NCI-H510A (cell line): ENCODE data around the gene USP4.

ENCODE experiments used
- DNase-seq: peaks from one replicate; lab custom pipeline; 2025; lab: John Stamatoyannopoulos, UW

Gene USP4

DNA sequence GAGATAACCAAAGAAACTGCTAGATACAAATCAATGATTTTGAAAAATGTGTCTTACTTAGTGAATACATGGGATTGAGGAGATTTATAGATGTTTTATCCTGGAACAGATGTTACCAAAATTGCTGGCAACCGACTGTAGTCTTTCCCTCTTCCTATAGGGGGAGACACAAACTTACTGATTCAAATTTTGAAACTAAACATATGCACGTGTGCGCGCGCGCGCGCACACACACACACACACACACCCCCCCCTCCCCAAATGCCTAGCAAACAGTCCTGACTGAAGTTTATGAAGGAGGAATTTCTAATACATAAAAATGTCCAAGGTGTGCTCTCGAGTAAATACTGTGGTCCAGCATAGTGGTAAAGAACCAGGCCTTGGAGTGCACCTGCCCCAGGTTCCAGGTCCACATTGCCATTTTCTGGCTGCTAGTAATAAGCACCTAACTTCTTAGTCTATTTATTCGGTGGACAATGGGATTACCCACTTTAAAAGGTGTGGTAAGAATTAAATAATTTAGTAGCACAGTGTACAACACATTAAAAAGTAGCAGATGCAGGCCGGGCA is 44.3 kb downstream of the USP4 start:
- no peak for DNase-seq

DNA sequence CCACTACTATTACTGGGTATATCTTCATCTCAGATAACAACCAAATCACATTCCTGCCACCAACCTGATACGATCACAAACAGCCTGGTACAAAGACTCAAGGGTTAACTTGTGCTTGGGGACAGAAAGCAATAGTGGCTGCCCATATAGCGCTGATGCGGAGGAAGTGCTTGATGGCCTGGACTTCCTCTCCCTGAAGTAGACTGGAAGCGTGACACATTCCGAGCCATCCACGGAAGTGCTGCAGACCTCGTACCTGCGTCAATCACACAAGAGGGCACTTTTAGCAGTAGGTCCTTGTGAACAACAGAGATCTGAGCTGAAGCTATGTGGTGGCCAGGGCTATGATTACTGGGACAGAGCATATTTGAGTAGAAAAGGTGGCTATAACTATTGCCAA is 45.5 kb downstream of the USP4 start:
- DNase-seq, result no peak

DNA sequence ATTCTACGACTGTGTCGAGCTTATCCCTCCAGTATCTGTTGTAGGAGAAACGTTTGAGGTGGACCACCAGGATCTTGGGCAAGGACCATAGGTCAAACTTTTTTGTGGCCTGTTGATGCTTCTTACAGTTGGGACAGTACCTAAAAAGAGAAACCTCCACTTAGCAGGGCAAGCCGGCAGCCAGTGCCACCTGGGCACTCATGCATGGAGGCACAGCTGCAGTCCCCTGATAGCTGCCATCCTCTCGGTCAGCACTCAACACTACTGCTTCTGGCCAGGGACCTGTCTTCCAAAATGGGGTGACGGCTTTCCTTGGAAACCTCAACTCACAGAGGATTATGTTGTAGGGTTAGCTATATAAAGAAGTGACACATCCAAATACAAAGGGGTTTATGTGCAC is 55.9 kb downstream of the USP4 start:
- DNase-seq, result no peak

DNA sequence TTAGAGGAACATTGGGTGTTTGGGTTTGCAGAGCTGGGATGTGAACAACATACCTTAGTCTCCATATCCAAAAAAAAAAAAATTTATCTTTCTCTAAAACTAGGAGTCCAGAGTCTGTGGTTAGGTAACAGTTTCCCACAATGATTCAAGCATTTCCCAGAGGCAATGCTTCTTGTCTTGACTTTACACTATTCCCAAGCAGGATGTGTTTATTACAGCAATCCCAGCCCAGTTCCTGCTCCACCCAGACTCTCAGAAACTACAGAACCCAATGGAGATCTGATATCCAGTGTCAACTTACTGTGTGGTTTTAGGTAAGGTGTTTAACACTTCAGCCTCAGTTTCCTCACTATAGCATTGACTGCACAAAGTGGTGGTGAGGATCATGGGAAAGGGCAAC is 60.5 kb downstream of the USP4 start:
- no peak for DNase-seq

DNA sequence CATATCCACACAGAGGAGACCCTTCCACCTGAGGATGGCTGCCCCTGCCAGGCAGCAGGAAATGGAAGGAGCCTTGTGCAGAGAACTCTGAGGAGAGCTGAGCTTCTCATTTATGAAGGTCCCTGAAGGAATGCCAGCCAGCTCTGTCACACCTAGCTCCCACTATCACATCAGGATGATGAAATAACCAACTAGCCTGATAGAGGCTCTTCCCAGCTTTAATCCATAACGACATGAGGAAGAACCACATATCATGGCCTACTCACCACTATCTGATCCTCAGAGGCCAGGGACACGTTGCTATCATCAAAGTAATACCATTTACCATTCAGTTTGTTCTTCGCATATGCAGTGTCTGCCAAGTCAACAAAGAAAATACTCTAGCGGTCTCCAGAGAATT is 61.3 kb downstream of the USP4 start:
- no peak for DNase-seq

DNA sequence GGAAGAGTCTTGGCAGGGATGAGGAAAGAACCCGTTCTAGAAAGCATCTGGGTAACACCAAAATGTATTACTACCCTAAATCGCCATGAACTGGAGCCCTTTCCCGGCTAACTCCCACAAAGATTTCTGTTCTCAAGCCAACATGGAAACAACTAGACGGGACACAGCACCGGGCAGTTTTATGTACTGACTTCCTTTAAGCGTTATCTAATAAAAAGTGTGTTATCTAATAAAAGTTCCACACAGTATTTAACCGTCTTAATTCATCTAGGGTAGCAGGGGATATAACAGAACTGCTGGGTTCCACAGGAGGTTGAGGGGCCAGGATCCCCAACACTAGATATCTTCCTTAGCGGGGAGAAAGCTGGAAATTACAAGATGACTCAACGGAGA is 62.5 kb downstream of the USP4 start:
- DNase-seq, result no peak

DNA sequence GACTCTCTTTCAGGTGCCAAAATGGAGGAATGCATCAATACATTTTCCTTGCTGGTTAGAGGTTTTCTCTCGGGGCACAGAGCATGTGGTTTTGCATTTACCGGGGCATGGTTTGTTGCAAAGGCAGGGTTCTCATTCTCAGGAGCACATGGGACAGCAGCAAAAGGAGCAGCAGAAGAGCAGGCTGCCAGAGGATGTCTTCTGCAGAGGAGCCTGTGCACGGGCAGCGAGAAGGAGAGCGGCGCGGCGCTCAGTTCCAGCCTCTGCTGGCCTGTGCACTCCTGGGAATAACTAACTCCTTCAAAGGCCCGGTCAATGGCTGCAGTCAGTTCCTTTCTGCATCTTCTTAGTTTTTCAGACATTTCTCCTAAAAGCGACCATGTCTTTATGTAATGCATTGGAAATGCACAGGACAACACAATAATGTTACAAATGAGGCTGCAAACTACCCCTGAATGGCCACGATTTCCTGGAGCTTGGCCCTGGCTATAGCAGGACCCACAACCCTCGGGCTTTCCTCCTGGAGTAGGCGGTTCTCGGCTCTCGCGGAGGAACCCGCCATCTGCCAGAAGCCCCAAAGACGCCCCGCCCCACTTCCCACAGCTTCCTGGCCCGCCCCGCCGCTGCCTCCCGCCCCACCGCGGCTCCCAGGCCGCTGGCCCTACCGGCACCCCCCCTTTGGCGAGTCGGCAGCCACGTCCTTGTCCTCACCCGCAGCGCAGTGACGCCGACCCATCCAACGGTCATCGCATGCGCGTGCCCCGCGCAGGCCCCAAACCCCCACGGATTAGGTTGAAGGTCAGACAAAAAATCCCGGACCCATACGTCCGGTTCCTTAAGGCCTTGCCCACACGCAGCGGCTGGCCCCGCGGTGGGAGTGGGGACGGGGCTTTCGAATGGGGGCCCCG is 63.1 kb downstream of the USP4 start, which contains the start of gene C3orf62:
TSS of gene C3orf62 (minus strand) at position 758 of the 908 bp plus-strand sequence. CDS start at position 398, 360 bp downstream.
- no peak for DNase-seq

DNA sequence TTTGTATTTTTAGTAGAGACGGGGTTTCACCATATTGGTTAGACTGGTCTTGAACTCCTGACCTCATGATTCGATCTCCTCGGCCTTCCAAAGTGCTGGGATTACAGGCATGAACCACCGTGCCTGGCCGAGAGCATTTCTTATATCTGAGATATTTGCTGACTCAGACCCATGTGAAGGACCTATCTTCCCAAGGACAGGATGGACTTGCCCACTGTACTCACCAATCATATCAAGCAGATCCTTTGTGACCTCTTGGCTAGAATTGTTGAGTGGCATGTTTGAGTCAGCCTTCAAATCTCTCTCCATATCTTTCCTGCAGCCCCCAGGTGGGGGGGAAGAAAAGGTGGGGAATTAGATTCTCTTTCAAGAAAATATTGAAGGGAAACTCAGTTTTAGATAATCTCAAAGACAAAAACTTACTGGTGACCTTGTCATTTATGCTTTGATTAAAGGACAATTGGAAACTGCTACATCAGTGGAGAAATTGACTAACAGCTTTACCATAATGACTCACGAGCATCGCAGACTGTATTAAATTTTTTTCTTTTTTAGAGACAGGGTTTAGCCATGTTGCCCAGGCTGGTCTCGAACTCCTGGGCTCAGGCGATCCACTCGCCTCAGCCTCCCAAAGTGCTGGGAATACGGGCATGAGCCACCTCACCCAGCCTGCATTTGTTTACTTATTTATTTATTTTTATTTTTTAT is 65.9 kb downstream of the USP4 start:
- DNase-seq, result no peak

DNA sequence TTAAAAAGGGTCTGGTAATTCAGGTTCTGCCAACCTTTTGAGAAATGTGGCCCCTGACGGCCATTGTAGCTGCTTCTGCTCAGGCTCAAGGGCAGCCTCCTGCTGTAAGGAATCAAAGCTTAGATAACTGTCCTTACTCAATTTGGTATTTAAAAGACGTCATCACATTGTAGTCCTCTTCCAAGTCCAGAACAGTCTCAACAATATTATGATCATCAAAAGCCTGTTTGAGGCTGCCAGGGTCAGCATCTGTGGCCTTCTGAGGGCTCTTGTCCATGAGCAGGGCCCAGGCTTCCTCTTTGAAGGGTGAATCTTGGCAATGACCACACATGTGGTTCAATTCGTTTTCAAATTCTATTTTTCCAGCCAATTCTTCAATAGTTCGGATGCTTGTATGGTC is 68.8 kb downstream of the USP4 start:
- no peak for DNase-seq

DNA sequence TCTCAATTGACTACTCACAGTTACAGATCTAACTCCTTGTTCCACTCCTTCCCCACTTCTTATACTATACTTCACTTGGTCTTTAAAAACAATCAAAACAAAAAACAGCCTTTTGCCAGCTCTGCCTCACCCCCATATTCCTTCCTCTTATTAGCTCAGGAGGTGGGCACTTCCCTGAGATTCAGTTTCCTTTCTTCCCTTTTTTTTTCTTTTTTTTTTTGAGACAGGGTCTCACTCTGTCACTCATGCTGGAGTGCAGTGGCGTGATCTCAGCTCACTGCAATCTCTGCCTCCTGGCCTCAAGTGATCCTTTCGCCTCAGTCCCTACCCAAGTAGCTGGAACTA is 69.7 kb downstream of the USP4 start:
- DNase-seq, result no peak

DNA sequence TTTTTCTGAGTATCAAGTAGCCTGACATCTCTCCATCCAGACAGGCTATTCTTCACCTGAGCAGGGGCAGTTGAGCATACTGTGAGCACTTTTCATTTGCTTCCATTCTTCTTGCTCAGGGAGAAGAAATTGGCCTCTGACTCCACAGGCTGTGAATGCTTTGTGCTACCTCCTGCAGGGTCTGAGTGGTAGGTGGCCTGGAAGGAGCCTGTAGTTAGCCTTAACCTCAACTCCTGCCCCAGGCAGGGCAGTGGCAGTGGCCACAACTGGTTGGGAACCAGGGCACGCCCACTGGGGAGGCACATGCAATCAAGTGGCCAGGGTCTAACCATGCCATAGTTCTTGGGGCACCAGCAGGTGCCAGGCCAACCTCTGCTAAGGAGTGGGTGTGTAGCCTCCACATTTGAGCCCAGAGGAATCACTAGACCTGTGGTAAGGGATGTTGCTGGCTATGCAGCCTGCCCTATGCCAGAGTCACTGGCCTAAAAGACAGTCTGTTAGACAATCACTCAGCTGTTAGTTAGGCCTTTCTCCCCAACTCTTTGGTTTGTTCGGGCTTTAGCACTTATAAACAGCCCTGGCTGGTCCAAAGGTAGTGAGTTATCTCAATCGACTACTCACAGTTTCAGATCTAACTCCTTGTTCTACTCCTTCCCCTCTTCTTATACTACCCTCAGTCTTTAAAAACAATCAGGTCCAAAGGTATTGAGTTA is 70.3 kb downstream of the USP4 start:
- DNase-seq, result no peak

DNA sequence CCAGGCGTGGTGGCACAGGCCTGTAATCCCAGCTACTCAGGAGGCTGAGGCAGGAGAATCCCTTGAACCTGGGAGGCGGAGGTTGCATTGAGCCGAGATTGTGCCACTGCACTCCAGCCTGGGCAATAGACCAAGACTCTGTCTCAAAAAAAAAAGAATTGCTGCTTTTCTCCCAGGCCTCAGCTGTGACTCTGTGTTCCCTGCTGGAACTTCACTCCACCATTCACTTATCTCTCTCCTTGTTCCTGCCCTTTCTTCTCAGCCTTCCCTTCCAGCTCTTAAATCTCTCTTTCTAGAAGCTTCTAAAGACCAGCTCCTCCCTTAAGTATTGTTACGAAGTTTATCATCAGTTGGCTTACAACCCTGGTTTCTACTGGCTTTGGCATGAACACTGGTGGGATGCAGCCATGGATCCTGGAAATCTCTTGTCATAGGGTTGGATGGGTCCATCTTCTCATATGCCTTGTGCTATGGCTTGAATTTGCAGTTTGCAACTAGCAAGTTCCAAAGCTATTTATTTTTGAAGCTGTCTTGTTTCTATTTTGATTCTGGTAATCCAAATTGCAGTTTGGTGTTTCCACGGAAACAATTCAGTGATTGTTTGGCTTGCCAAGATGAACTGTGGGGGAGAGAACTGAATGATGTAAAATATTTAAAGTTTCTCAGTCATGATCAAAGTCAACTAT is 73.3 kb downstream of the USP4 start:
- no peak for DNase-seq

DNA sequence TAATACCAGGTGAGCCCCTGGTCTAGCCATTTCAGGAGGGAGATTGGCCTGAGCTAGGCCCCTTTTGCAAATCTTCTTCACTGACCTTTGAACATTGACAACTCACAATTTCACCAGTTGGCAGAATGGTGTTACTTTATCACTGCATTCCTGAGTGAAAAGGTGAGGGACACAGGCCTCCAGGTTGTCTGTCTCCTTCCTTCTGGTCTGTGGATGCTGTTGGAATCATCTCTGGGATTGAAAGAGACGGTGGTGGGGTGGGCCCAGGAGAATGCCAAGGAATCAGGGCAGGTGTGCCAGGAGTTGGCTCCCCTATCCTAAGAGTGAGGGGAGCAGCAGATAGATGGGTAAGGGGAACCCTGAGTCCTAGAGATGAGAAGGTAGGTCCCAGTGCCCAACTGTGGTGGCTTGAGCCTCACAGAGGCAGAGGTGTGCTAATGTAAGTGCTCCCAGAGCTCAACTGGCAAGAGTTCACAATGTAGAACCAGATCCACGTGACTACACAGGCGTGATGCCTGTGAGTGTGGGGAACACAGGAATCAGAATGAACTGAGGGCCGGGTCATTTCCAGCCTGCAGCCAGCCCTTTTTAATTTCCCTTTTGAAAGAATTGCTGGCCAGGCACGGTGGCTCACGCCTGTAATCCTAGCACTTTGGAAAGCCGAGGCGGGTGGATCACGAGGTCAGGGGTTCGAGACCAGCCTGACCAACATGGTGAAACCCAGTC is 74.0 kb downstream of the USP4 start:
- DNase-seq, result no peak

DNA sequence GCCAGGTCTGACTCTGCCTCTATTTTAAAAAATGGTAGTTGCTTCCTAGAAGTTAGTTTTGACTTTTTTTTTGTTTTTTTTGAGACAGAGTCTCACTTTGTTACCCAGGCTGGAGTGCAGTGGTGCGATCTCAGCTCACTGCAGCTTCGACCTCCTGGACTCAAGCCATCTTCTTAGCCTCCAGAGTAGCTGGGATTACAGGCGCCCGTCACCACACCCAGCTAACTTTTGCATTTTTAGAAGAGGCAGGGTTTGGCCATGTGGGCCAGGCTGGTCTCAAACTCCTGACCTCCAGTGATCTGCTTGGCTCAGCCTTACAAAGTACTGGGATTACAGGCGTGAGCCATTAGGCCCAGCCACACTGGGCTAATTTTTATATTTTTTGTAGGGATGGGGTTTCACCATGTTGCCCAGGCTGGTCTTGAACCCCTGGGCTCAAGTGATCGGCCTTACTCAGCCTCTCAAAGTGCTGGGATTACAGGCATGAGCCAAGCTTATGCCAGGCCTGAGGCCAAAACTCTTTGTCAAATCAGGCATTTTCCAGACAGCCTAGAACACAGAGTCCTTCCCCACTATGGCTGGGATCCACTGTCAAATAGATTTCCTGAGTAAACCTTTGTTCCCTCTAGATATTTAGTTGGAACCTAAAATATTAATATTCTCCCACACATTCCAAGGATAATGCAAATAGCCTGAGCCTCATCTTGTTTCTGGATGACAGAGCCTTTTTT is 76.5 kb downstream of the USP4 start:
- DNase-seq, result no peak

DNA sequence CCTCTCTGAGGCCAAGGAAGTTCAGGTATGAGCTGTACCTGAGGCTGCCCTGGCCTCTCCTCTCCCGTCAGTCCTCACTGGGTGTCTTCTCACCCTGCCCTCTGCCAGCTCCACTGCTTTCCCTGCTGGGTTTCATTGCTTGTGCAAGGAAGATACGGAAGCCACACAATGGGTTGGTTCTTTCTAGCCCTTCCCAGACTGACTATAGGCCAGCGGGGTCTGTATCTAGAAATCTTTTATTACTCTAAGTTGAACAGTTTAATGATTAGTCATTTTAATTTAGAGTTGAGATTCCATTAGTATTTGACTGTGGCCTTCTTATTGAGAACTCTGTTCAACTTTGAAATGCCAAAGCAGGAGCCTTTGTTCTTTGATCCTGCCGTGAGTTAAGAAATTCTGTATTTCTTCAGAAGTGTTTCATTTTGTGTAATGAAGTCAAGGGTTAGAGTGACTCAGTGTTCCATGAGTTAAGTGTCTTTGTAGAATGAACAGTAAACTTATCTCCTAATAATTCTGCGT is 79.0 kb downstream of the USP4 start:
- DNase-seq, result no peak

DNA sequence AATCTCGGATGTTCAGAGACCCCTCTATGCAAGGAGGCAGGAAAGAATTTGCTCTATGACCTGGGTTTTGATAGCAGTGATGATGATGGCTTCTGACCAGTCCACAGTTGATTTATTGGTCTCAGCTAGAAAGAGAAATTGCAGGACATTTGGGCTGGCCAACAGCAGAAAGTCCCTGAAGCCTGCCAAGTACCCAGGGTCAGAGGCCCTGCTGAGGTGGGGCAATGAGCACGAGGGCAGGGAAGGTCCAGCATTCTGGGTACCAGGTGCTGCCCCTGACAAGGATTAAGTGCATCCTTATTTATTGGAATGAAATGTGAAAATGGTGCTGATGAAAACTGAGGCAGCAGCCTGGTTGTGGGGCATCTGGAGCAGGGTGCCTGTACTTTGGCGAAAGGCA is 82.7 kb downstream of the USP4 start:
- DNase-seq, result no peak

DNA sequence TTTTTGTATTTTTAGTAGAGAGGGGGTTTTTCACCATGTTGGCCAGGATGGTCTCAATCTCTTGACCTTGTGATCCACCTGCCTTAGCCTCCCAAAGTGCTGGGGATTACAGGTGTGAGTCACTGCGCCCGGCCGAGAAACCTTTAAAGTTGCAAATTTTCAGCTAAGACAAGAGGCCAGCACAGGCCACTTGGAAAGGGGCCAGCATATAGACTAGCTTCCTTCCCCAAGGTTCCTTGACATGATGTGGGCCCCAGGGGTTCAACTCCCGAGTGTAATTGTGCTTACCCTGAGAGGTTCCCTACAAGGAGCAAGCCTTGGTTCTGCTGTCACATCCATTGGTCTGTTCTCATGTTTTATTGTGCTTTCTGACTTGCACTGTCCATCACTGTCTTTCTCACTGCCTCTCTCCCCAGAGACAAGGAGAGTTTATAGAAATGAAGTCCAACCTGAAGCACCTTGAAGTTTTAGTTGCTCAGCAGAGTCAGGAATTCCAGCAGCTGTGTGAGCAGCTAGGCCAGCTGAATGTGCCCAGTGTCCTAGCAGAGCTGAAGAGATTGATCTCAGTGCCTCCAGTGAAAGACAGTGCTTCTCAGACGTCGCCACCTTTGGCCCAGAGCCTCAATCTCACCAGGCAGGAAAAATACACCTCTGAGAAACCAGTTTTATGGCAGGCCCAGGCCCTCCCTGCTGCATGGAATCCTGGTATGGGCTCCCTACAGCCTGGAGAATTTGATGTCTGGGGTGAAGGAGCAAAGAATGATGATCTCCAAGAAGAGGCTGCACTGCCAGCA is 83.9 kb downstream of the USP4 start:
- DNase-seq, result no peak

DNA sequence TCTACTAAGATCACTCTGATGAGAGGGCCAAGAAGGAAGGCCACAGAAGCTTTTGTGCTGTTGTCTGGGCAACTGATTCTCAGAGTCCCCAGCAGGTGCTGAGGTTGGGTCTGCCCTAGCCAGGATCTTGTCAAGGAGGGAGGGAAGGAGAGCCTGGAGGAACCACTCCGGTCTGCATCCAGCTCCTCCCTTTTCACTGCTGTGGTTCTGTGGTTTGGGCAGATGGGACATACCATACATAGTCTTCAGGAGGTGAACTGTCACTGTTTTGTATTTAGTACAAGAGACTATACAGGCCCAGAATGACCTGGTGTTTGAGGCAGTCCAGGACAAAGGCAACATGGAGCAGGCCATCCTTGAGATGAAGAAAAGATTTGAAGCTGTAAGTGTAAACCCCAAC is 84.7 kb downstream of the USP4 start:
- DNase-seq, result no peak

DNA sequence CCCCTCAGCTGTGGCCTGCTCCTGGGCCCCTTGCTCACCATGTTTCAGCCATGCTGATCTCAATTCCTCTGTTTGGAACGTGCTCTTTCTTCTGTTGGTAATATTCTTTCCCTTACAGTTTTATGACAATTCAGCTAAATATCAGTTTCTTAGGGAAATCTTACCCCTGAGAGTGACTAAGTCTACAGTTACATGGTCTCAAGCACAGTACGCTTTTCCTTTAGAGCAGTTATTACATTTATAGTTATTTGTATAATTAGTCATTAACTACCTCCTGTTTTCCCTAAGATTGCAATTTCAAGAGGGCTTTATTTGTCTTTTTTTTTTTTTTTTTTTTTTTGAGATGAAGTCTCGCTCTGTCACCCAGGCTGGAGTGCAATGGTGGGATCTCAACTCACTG is 86.3 kb downstream of the USP4 start:
- DNase-seq, result no peak

DNA sequence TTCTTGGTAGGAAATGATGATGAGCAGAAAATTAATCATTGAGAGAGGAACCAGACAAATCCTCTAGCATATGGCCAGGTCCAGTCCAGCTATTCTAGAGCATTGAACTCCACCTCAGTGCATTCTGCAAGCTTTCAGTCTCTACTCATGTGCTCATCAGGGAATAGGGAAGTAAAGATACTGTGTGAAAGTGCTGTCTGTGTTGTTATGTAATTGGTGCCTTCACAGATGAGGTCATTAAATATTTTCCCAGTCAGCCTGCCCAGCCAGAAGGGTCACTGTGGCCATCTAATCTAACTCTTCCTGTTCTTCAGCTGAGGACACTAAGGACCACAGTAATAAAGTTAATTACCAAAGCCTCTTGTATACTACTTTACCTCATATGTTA is 91.0 kb downstream of the USP4 start:
- no peak for DNase-seq
